Measurements from ENCODE around the gene GNB1. TPM values are rescaled to one million over a fixed set of nuclear protein-coding genes. Genes with fewer than 3 reads are reported as not detected.

The GNB1 gene
- total RNA-seq, 1 donor from 2014 or later, result 158 TPM

GRCh38 chr1:1832820-1833219 is 58.1 kb downstream of the GNB1 start:
- no peak for DNase-seq
- Histone ChIP-seq H3K27me3 (ENCODE audit: low read depth) (no peaks in the 10 kb centered on the region), H3K27ac (replicated peaks) (peak overlapping the region; percentile 8), H3K4me3 (no peak overlapping the region), H3K4me1 (peaks cover 39% of the 10 kb centered on the region), H3K36me3 (peaks cover 24% of the 10 kb centered on the region), H3K9me3 (replicated peaks) (no peaks in the 10 kb centered on the region)
- intact Hi-C loops (cut with micrococcal nuclease), result no loop called here
- no peak for TF ChIP-seq CTCF (IDR thresholded peaks at IDR 0.05; ENCODE audit: borderline replicate concordance)

- Histone ChIP-seq H3K4me1 (peaks cover 46% of the 10 kb centered on the region), H3K4me3 (no peak overlapping the region), H3K36me3 (peaks cover 19% of the 10 kb centered on the region), H3K27ac (replicated peaks) (no peak overlapping the region), H3K9me3 (replicated peaks) (no peaks in the 10 kb centered on the region), H3K27me3 (ENCODE audit: low read depth) (no peaks in the 10 kb centered on the region)
- no peak for TF ChIP-seq CTCF (IDR thresholded peaks at IDR 0.05; ENCODE audit: borderline replicate concordance)
- DNase-seq, result no peak
- intact Hi-C loops (cut with micrococcal nuclease), result no loop called here
Observed at GRCh38 chr1:1832166-1832565, 58.7 kb downstream of the GNB1 start.

- H3K4me1 ChIP-seq, result peaks cover 25% of the 10 kb centered on the region
- no peaks in the 10 kb centered on the region for H3K27me3 ChIP-seq (ENCODE audit: low read depth)
- peaks cover 29% of the 10 kb centered on the region for H3K36me3 ChIP-seq
- intact Hi-C loops (cut with micrococcal nuclease), result no loop called here
- H3K27ac ChIP-seq (replicated peaks), result peak overlapping the region; percentile 5
- H3K4me3 ChIP-seq, result no peak overlapping the region
- no peak for TF ChIP-seq CTCF (IDR thresholded peaks at IDR 0.05; ENCODE audit: borderline replicate concordance)
- H3K9me3 ChIP-seq (replicated peaks), result no peaks in the 10 kb centered on the region
- DNase-seq, result no peak
Observed at GRCh38 chr1:1827089-1827848, 63.6 kb downstream of the GNB1 start.

- intact Hi-C loops (cut with micrococcal nuclease), result no loop called here
Observed at GRCh38 chr1:1826356-1827088, 64.4 kb downstream of the GNB1 start.

GRCh38 chr1:1825217-1825616 is 65.7 kb downstream of the GNB1 start:
- no peaks in the 10 kb centered on the region for H3K27me3 ChIP-seq (ENCODE audit: low read depth)
- peaks cover 23% of the 10 kb centered on the region for H3K4me1 ChIP-seq
- peaks cover 41% of the 10 kb centered on the region for H3K36me3 ChIP-seq
- DNase-seq, result no peak
- no peak overlapping the region for H3K4me3 ChIP-seq
- no peak for TF ChIP-seq CTCF (IDR thresholded peaks at IDR 0.05; ENCODE audit: borderline replicate concordance)
- no peaks in the 10 kb centered on the region for H3K9me3 ChIP-seq (replicated peaks)
- H3K27ac ChIP-seq (replicated peaks), result no peak overlapping the region
- intact Hi-C loops (cut with micrococcal nuclease), result no loop called here

More at GRCh38 chr1:1826356-1827088, 64.4 kb downstream of the GNB1 start:
- Histone ChIP-seq H3K27me3 (ENCODE audit: low read depth) (no peaks in the 10 kb centered on the region), H3K27ac (replicated peaks) (peak overlapping the region; percentile 5), H3K9me3 (replicated peaks) (no peaks in the 10 kb centered on the region), H3K36me3 (peaks cover 35% of the 10 kb centered on the region), H3K4me3 (no peak overlapping the region), H3K4me1 (peaks cover 23% of the 10 kb centered on the region)
- DNase-seq, result no peak
- no peak for TF ChIP-seq CTCF (IDR thresholded peaks at IDR 0.05; ENCODE audit: borderline replicate concordance)

Measured in left ventricle myocardium inferior (tissue), 1 donor.